ENCODE measurements around the gene ROGDI.

The ROGDI gene

GRCh38 chr16:4846901-4847773 lies 44.7 kb upstream of the ROGDI start, which contains the start of the genes GLYR1 and UBN1 (continued):
- TF ChIP-seq ZNF623 (tag by site-specific recombination; IDR thresholded peaks at IDR 0.05) (no peak), ZNF223 (tag by site-specific recombination; IDR thresholded peaks at IDR 0.05) (no peak), PBX3 (CRISPR knock-in tag; IDR thresholded peaks at IDR 0.05) (0 out of 2 replicates have a peak, but pooled peaks have one; percentile 23), CTCF (tag by site-specific recombination; IDR thresholded peaks at IDR 0.05) (peak; percentile 26; the same call in 1 of the 2 replicates), ZSCAN18 (tag by site-specific recombination; IDR thresholded peaks at IDR 0.05) (no peak), KLF16 (tag by site-specific recombination; IDR thresholded peaks at IDR 0.05) (peak; percentile 64; the same call in 1 of the 2 replicates), ZNF292 (tag by site-specific recombination; IDR thresholded peaks at IDR 0.05; ENCODE audit: borderline replicate concordance, low read depth) (no peak), ZNF324 (tag by site-specific recombination; IDR thresholded peaks at IDR 0.05) (no peak), SCRT1 (tag by site-specific recombination; IDR thresholded peaks at IDR 0.05; ENCODE audit: borderline replicate concordance) (no peak), HOXC10 (CRISPR knock-in tag; IDR thresholded peaks at IDR 0.05) (no peak), ZNF302 (tag by site-specific recombination; IDR thresholded peaks at IDR 0.05; ENCODE audit: low read depth) (no peak), ZNF2 (tag by site-specific recombination; IDR thresholded peaks at IDR 0.05) (peak; percentile 48; the same call in 1 of the 2 replicates), ZFHX2 (tag by site-specific recombination; conservative IDR thresholded peaks at IDR 0.05) (peak; percentile 74), ZNF280C (tag by site-specific recombination; IDR thresholded peaks at IDR 0.05) (no peak), ZBTB6 (tag by site-specific recombination; IDR thresholded peaks at IDR 0.05) (no peak), ZBTB20 (tag by site-specific recombination; IDR thresholded peaks at IDR 0.05) (no peak), ZNF792 (tag by site-specific recombination; IDR thresholded peaks at IDR 0.05) (no peak), ZNF530 (tag by site-specific recombination; IDR thresholded peaks at IDR 0.05; ENCODE audit: low read depth) (no peak), ZNF114 (tag by site-specific recombination; IDR thresholded peaks at IDR 0.05) (no peak), ZNF112 (tag by site-specific recombination; IDR thresholded peaks at IDR 0.05) (no peak), ZNF610 (tag by site-specific recombination; IDR thresholded peaks at IDR 0.05; ENCODE audit: borderline replicate concordance) (0 out of 2 replicates have a peak, but pooled peaks have one; percentile 28), ZNF664 (tag by site-specific recombination; IDR thresholded peaks at IDR 0.05) (no peak), ZNF561 (tag by site-specific recombination; IDR thresholded peaks at IDR 0.05; ENCODE audit: borderline replicate concordance) (no peak), ZNF121 (tag by site-specific recombination; IDR thresholded peaks at IDR 0.05) (no peak), ZBTB44 (tag by site-specific recombination; IDR thresholded peaks at IDR 0.05) (no peak), GFI1B (tag by site-specific recombination; IDR thresholded peaks at IDR 0.05) (no peak), ZNF621 (tag by site-specific recombination; IDR thresholded peaks at IDR 0.05) (no peak)

Data from HEK293 (cell line).